NB4 (cell line): Measurements from ENCODE around the gene SV2C.

ENCODE experiments used
- MYC ChIP-seq: IDR thresholded peaks from 2 replicates; pipeline ENCODE4 v1.6.1; 2011; ENCODE audit warnings: low read depth, low read length
- POLR2A ChIP-seq: IDR thresholded peaks from 2 replicates; pipeline ENCODE4 v1.6.1; 2011; ENCODE audit warnings: mild to moderate bottlenecking; ENCODE audit not compliant: insufficient read length; ENCODE audit errors: extremely low read depth
- TF ChIP-seq, protein P1 (sequence below): IDR thresholded peaks from one replicate; pipeline ENCODE4 v1.5.1; 2012; ENCODE audit warnings: low read depth, low read length

DNA sequence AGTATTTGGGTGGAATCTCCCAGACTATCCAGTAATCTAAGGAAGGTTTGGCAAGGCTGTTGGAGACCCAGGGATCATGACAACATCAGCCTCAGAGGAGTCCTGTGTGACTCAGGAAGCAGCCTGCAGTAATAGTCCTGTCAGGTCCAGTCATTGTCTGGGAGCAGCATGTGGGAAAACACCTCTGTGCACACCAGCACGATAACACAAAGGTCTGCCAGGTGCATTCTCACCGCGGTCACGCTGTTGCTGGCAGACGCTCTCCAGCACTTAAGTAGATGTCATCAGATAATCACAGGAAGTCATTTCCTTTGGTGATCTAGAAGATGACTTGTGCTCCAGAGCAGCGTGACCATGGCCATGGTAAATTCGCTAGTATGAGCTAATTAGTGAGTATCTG, 220.7 kb downstream of the SV2C start:
- TF ChIP-seq, protein P1, sequence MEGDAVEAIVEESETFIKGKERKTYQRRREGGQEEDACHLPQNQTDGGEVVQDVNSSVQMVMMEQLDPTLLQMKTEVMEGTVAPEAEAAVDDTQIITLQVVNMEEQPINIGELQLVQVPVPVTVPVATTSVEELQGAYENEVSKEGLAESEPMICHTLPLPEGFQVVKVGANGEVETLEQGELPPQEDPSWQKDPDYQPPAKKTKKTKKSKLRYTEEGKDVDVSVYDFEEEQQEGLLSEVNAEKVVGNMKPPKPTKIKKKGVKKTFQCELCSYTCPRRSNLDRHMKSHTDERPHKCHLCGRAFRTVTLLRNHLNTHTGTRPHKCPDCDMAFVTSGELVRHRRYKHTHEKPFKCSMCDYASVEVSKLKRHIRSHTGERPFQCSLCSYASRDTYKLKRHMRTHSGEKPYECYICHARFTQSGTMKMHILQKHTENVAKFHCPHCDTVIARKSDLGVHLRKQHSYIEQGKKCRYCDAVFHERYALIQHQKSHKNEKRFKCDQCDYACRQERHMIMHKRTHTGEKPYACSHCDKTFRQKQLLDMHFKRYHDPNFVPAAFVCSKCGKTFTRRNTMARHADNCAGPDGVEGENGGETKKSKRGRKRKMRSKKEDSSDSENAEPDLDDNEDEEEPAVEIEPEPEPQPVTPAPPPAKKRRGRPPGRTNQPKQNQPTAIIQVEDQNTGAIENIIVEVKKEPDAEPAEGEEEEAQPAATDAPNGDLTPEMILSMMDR = no peak
- TF ChIP-seq POLR2A (no peak), MYC (no peak)
